ENCODE results near the gene RETN.
A peak's percentile ranks its signal among the peaks of the same experiment; 100 is the strongest.
"Not testable (repeated sequence)": the region's sequence is repeated elsewhere in the genome, so short reads cannot be mapped to it uniquely, and the experiment has no call there.

RETN gene

GRCh38 chr19:7643031-7643415, 25.8 kb upstream of the RETN start:
- H3K4me1 Mint-ChIP-seq = peaks cover 16% of the 10 kb centered on the region
- H3K27ac Mint-ChIP-seq = no peak overlapping the region
- DNase-seq = no peak
- peaks cover 9% of the 10 kb centered on the region for H3K9me3 Mint-ChIP-seq
- H3K4me3 Mint-ChIP-seq = no peak overlapping the region
- peaks cover 30% of the 10 kb centered on the region for H3K36me3 Mint-ChIP-seq
- H3K27me3 Mint-ChIP-seq = no peaks in the 10 kb centered on the region
- CTCF ChIA-PET = no interaction called here

- not testable (repeated sequence) for H3K9me3 Mint-ChIP-seq, H3K4me1 Mint-ChIP-seq, H3K27ac Mint-ChIP-seq, H3K4me3 Mint-ChIP-seq, H3K27me3 Mint-ChIP-seq
- DNase-seq = peak; percentile 31
- peaks cover 27% of the 10 kb centered on the region for H3K36me3 Mint-ChIP-seq
- CTCF ChIA-PET = interaction anchor here (1.4 kb wide), 1 partner anchor 37 kb away, joined by 3 read pairs; the partner anchor contains the start of gene TRAPPC5
Measured at GRCh38 chr19:7643629-7644549, 25.0 kb upstream of the RETN start.

GRCh38 chr19:7644550-7644877, 24.3 kb upstream of the RETN start:
- DNase-seq = no peak
- Mint-ChIP-seq H3K27ac (no peak overlapping the region), H3K4me3 (no peak overlapping the region), H3K27me3 (no peaks in the 10 kb centered on the region), H3K36me3 (peaks cover 21% of the 10 kb centered on the region), H3K9me3 (peaks cover 9% of the 10 kb centered on the region), H3K4me1 (peaks cover 7% of the 10 kb centered on the region)
- CTCF ChIA-PET = interaction anchor here (1.4 kb wide), 1 partner anchor 37 kb away, joined by 3 read pairs; the partner anchor contains the start of gene TRAPPC5

GRCh38 chr19:7645163-7645562, 23.7 kb upstream of the RETN start:
- Mint-ChIP-seq H3K27me3 (peaks cover 3% of the 10 kb centered on the region), H3K4me3 (no peak overlapping the region), H3K27ac (no peak overlapping the region), H3K36me3 (peaks cover 15% of the 10 kb centered on the region), H3K4me1 (peaks cover under 1% of the 10 kb centered on the region), H3K9me3 (peaks cover 2% of the 10 kb centered on the region)
- DNase-seq = no peak
- CTCF ChIA-PET = interaction anchor here (1.4 kb wide), 1 partner anchor 36 kb away, joined by 3 read pairs; the partner anchor contains the start of gene TRAPPC5

DNA sequence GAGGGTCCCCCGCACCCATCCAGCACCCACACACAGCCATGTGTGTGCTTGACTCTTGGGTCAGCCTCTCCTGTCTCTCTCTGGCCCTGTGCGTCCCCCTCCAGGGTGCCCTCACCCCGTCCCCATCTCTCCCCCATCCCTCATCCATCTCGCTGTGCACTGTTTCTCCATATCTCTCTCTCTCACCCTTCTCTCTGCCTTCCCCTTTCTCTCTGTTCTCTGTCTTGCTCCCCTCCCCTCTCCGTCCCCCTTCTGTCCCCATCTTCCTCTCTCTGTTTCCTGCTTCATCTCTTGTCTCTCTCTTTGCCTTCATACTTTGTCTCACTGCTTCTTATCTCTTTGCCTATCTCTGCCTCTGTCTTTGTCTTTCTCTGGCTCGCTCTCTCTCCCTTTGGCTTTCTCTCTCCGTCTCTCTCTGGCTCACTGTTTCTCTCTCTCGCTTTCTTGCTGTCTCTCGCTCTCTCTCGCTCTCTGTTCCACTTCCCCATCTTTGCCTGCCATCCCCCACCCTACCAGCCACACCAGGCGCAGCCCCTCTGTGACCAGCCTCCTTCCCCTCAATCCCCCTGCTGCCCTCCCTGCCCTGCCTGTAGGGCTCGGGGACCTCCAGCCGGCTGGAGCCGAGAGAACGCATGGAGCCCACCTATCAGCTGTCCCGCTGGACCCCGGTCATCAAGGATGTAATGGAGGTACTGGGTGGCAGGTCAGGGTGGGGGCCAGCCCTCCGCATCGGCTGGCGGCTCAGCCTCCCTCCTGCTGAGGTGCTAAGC, 23.0 kb upstream of the RETN start:
- CTCF ChIA-PET = no interaction called here
- no peak for DNase-seq
- Mint-ChIP-seq H3K36me3 (peaks cover 11% of the 10 kb centered on the region), H3K27ac (no peak overlapping the region), H3K4me1 (no peaks in the 10 kb centered on the region), H3K9me3 (no peaks in the 10 kb centered on the region), H3K27me3 (peaks cover 9% of the 10 kb centered on the region), H3K4me3 (no peak overlapping the region)

GRCh38 chr19:7646426-7646700, 22.5 kb upstream of the RETN start:
- Mint-ChIP-seq H3K27ac (no peak overlapping the region), H3K36me3 (peaks cover 11% of the 10 kb centered on the region), H3K4me3 (no peak overlapping the region), H3K4me1 (no peaks in the 10 kb centered on the region), H3K9me3 (no peaks in the 10 kb centered on the region), H3K27me3 (peaks cover 15% of the 10 kb centered on the region)
- no peak for DNase-seq
- CTCF ChIA-PET = no interaction called here

- H3K36me3 Mint-ChIP-seq = peaks cover 11% of the 10 kb centered on the region
Measured at GRCh38 chr19:7647156-7647555, 21.7 kb upstream of the RETN start.

GRCh38 chr19:7648265-7649014, 20.4 kb upstream of the RETN start:
- CTCF ChIA-PET = interaction anchor here (7.3 kb wide), 1 partner anchor 33 kb away, joined by 38 read pairs; the partner anchor contains the start of gene TRAPPC5

More at GRCh38 chr19:7647156-7647555, 21.7 kb upstream of the RETN start:
- Mint-ChIP-seq H3K27me3 (peaks cover 21% of the 10 kb centered on the region), H3K4me1 (peaks cover 3% of the 10 kb centered on the region), H3K4me3 (no peak overlapping the region), H3K9me3 (no peaks in the 10 kb centered on the region), H3K27ac (no peak overlapping the region)
- DNase-seq = no peak
- CTCF ChIA-PET = no interaction called here

DNA sequence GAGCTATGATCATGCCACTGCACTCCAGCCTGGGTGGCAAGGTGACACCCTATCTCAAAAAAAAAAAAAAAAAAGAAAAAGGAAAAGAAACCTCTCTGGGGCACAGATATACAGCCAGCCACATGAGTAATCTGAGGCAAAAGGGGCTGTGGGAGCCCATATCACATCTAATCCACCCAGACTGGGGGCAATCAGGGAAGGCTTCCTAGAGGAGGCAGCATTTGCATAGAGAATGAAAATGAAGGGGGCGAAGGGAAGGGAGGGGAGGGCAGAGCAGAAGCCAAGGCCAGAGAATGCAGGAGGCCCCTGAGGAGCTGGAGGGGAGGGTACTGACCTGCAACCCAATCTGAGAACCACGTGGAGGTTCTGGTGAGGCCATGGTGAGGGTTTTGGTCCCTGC, 18.7 kb upstream of the RETN start:
- Mint-ChIP-seq H3K4me1 (peaks cover 12% of the 10 kb centered on the region), H3K27me3 (peaks cover 25% of the 10 kb centered on the region), H3K4me3 (no peak overlapping the region), H3K27ac (no peak overlapping the region), H3K36me3 (peaks cover 2% of the 10 kb centered on the region), H3K9me3 (no peaks in the 10 kb centered on the region)
- CTCF ChIA-PET = interaction anchor here (1.2 to 7.3 kb wide), 2 partner anchors 12 to 31 kb away, joined by 5 to 38 read pairs; partner anchors contain the start of gene TRAPPC5
- no peak for DNase-seq

More at GRCh38 chr19:7648265-7649014, 20.4 kb upstream of the RETN start:
- H3K4me1 Mint-ChIP-seq = peaks cover 12% of the 10 kb centered on the region
- peaks cover 25% of the 10 kb centered on the region for H3K27me3 Mint-ChIP-seq
- H3K36me3 Mint-ChIP-seq = peaks cover 2% of the 10 kb centered on the region
- no peak for DNase-seq
- H3K9me3 Mint-ChIP-seq = no peaks in the 10 kb centered on the region
- H3K27ac Mint-ChIP-seq = no peak overlapping the region
- H3K4me3 Mint-ChIP-seq = no peak overlapping the region

GRCh38 chr19:7652061-7652641, 16.7 kb upstream of the RETN start:
- Mint-ChIP-seq H3K4me1 (peaks cover 19% of the 10 kb centered on the region), H3K36me3 (no peaks in the 10 kb centered on the region), H3K27ac (peak overlapping the region; percentile 81), H3K27me3 (peaks cover 25% of the 10 kb centered on the region), H3K9me3 (no peaks in the 10 kb centered on the region), H3K4me3 (peak overlapping the region; percentile 36)
- DNase-seq = peak; percentile 89
- CTCF ChIA-PET = interaction anchor here (0.6 to 7.3 kb wide), 8 partner anchors 9 to 255 kb away, joined by 3 to 38 read pairs (median 4); partner anchors contain the start of gene TRAPPC5

GRCh38 chr19:7654401-7654800, 14.4 kb upstream of the RETN start:
- Mint-ChIP-seq H3K27me3 (peaks cover 25% of the 10 kb centered on the region), H3K4me3 (no peak overlapping the region)

GRCh38 chr19:7655581-7655980, 13.3 kb upstream of the RETN start:
- no peak overlapping the region for H3K4me3 Mint-ChIP-seq
- no peak for DNase-seq
- no peak overlapping the region for H3K27ac Mint-ChIP-seq
- no peaks in the 10 kb centered on the region for H3K9me3 Mint-ChIP-seq
- H3K36me3 Mint-ChIP-seq = no peaks in the 10 kb centered on the region
- peaks cover 38% of the 10 kb centered on the region for H3K4me1 Mint-ChIP-seq
- H3K27me3 Mint-ChIP-seq = peaks cover 18% of the 10 kb centered on the region
- CTCF ChIA-PET = interaction anchor here (7.3 kb wide), 1 partner anchor 25 kb away, joined by 38 read pairs; the partner anchor contains the start of gene TRAPPC5

More at GRCh38 chr19:7654401-7654800, 14.4 kb upstream of the RETN start:
- Mint-ChIP-seq H3K27ac (no peak overlapping the region), H3K4me1 (peaks cover 38% of the 10 kb centered on the region), H3K9me3 (no peaks in the 10 kb centered on the region), H3K36me3 (no peaks in the 10 kb centered on the region)
- no peak for DNase-seq
- CTCF ChIA-PET = interaction anchor here (1.4 to 7.3 kb wide), 2 partner anchors 11 to 27 kb away, joined by 4 to 38 read pairs; partner anchors contain the start of gene TRAPPC5

- Mint-ChIP-seq H3K36me3 (no peaks in the 10 kb centered on the region), H3K4me3 (no peak overlapping the region), H3K27me3 (peaks cover 11% of the 10 kb centered on the region), H3K4me1 (peaks cover 34% of the 10 kb centered on the region), H3K9me3 (no peaks in the 10 kb centered on the region), H3K27ac (peak overlapping the region; percentile 89)
- peak; percentile 40 for DNase-seq
- CTCF ChIA-PET = interaction anchor here (0.8 to 1.9 kb wide), 3 partner anchors 12 to 24 kb away, joined by 3 to 9 read pairs (median 6); partner anchors contain the start of genes RETN and TRAPPC5
Measured at GRCh38 chr19:7657131-7657751, 11.6 kb upstream of the RETN start.
